Measurements from ENCODE around the gene ARID4A. TPM values are rescaled to one million over a fixed set of nuclear protein-coding genes. Genes with fewer than 3 reads are reported as not detected.
A peak's percentile ranks its signal among the peaks of the same experiment; 100 is the strongest.

The ARID4A gene
- total RNA-seq, 1 experiment from 2014 or later, result 12.5 TPM

DNA sequence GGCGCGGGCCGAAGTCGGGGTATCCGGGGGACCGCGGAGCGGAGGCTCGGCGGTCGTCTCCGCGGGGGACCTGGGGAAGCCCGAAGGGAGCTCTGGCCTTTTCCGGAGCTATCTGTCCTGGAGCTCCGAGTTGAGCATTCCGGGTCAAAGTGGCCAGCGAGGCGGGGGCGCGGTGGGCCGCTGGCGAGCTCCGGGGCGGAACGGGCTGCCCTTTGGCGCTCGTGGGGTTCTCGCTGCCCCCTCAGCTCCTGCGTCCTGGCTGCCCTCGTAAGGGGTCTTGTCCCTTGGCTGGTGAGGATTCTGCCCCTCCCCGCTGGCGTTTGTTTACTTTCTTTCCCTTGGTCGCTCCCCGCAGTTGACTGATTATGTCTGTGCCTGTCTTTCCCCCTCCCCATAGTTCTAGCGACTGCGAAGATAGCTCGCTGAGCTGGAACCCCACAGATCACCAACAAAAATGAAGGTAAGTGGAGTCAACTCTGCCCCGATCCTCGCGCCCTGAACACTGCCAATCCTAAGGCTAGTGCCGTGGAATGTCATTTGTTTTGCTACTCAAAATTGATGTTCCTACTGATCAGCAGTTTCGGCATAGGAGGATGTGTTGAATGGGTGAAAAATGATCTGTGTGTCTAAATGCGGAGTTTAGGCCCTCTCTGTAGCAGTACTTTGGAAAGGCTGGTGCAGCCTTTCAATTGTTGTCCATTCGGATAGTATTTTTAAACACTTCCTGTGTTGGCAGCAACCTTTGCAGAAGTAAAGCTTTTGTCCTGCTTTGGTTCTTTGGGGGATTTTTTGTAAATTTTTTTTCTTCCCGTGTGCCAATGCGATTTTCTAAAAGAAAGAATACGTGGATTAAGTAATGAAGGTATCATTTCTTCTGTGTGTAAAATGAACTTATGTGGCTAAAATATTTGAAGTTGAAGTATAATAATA lies 1.3 kb downstream of the ARID4A start:
- POLR2A ChIA-PET, result interaction anchor here (0.6 to 1.6 kb wide), 4 partner anchors 14 to 128 kb away, joined by 3 to 14 read pairs (median 4); partner anchors contain the start of genes KIAA0586, TIMM9 and TOMM20L
- ATAC-seq, result no peak

GRCh38 chr14:58301416-58301815 lies 3.1 kb downstream of the ARID4A start:
- H3K4me3 Mint-ChIP-seq, result no peak overlapping the region
- POLR2A ChIA-PET, result no interaction called here

More for the DNA sequence above, 1.3 kb downstream of the ARID4A start:
- Mint-ChIP-seq H3K36me3 (peaks cover 24% of the 10 kb centered on the region), H3K9me3 (no peaks in the 10 kb centered on the region), H3K4me3 (peak overlapping the region; percentile 99), H3K27me3 (ENCODE audit: low read depth) (no peaks in the 10 kb centered on the region), H3K27ac (peak overlapping the region; percentile 94), H3K4me1 (peaks cover 11% of the 10 kb centered on the region)
- peak; percentile 47 for DNase-seq (ENCODE audit: low spot score)
- TF ChIP-seq KAT7 (CRISPR knock-in tag; IDR thresholded peaks at IDR 0.05; ENCODE audit: borderline replicate concordance), result 0 out of 2 replicates have a peak, but pooled peaks have one; percentile 62
- no peak for TF ChIP-seq ZNF317 (CRISPR knock-in tag; IDR thresholded peaks at IDR 0.05; ENCODE audit: borderline replicate concordance, low read depth)
- 0 out of 2 replicates have a peak, but pooled peaks have one; percentile 38 for TF ChIP-seq TEAD1 (CRISPR knock-in tag; IDR thresholded peaks at IDR 0.05)
- no peak for TF ChIP-seq ZNF219 (CRISPR knock-in tag; IDR thresholded peaks at IDR 0.05; ENCODE audit: borderline replicate concordance)
- TF ChIP-seq ARID4B (CRISPR knock-in tag; IDR thresholded peaks at IDR 0.05; ENCODE audit: borderline replicate concordance), result 0 out of 2 replicates have a peak, but pooled peaks have one; percentile 15
- CTCF ChIA-PET, result interaction anchor here (2.0 to 2.3 kb wide), 2 partner anchors 55 to 96 kb away, joined by 8 to 12 read pairs; partner anchors contain the start of genes PSMA3 and TOMM20L

GRCh38 chr14:58305730-58306129 lies 7.4 kb downstream of the ARID4A start:
- Mint-ChIP-seq H3K36me3 (peaks cover 34% of the 10 kb centered on the region), H3K27me3 (ENCODE audit: low read depth) (no peaks in the 10 kb centered on the region), H3K4me1 (no peaks in the 10 kb centered on the region), H3K4me3 (no peak overlapping the region), H3K9me3 (no peaks in the 10 kb centered on the region), H3K27ac (peak overlapping the region; percentile 37)
- CTCF ChIA-PET, result no interaction called here
- DNase-seq (ENCODE audit: low spot score) (no peak), ATAC-seq (no peak)
- TF ChIP-seq GTF2I (CRISPR knock-in tag; conservative IDR thresholded peaks at IDR 0.05) (no peak), ZNF512 (CRISPR knock-in tag; IDR thresholded peaks at IDR 0.05; ENCODE audit: borderline replicate concordance) (no peak)
- POLR2A ChIA-PET, result no interaction called here

More at GRCh38 chr14:58301416-58301815, 3.1 kb downstream of the ARID4A start:
- Mint-ChIP-seq H3K27ac (no peak overlapping the region), H3K9me3 (no peaks in the 10 kb centered on the region), H3K36me3 (peaks cover 26% of the 10 kb centered on the region), H3K4me1 (peaks cover 9% of the 10 kb centered on the region), H3K27me3 (ENCODE audit: low read depth) (no peaks in the 10 kb centered on the region)
- ATAC-seq (no peak), DNase-seq (ENCODE audit: low spot score) (no peak)
- CTCF ChIA-PET, result no interaction called here
- TF ChIP-seq ATF2 (CRISPR knock-in tag; IDR thresholded peaks at IDR 0.05; ENCODE audit: borderline replicate concordance, low read depth), result no peak
- TF ChIP-seq NR2C2 (CRISPR knock-in tag; IDR thresholded peaks at IDR 0.05), result no peak
- no peak for TF ChIP-seq SMAD3 (CRISPR knock-in tag; IDR thresholded peaks at IDR 0.05; ENCODE audit: borderline replicate concordance)
